ENCODE measurements around the gene HSP90AB1.

- TF ChIP-seq CTCF (IDR thresholded peaks at IDR 0.05; ENCODE audit: insufficient read depth, low read length) (no peak), POLR2AphosphoS5 (IDR thresholded peaks at IDR 0.05; ENCODE audit: low read depth) (no peak), GABPA (IDR thresholded peaks at IDR 0.05; ENCODE audit: low read depth) (no peak)
Observed at GRCh38 chr6:44270526-44271405, 23.9 kb downstream of the HSP90AB1 start.
